GM19351 (cell line): Measurements from ENCODE around the gene CT55.
"Not testable (repeated sequence)": the region's sequence is repeated elsewhere in the genome, so short reads cannot be mapped to it uniquely, and the experiment has no call there.

ENCODE experiments used
- ATAC-seq: cut with Tn5 transposase; IDR thresholded peaks from one replicate; pipeline ENCODE4 v1.9.1; 2021; ENCODE audit warnings: mild to moderate bottlenecking, moderate library complexity; ENCODE audit not compliant: unreplicated experiment

The CT55 gene

DNA sequence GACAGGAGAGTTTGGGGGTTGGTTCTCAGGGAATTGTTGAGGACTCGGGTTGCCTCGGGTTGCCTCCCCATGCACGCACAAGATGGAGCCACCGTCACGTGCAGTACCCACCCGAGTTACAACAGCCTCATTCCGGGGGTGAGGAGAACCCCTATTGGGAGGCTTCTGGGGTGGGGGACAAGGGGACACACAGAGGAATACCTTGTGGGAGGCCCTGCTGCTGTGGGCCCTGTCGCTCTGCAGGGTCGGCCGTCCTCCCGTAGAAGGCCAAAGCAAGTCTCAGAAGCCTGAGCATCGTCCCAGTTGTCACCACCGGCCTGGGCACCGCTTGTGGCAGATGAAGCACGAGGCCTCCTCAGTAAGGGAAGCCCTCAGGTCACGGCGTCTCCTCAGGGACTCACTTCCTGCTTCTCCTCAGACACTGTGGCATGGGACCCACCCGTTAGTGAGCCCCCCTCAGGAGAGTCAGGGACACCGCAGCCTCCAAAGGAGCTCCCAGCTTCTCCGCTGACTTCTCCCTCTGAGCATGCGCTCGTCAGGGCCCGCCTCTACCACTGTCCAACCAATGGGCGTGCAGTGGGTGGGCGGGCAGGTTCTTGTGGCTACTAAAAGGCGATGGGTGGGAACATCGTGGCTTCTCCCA is at the start of gene CT55:
Gene CT55, minus strand, starts transcription at position 522 of the 643 bp plus-strand sequence. Its CDS starts 227 bp downstream, at position 295.
- ATAC-seq = no peak

DNA sequence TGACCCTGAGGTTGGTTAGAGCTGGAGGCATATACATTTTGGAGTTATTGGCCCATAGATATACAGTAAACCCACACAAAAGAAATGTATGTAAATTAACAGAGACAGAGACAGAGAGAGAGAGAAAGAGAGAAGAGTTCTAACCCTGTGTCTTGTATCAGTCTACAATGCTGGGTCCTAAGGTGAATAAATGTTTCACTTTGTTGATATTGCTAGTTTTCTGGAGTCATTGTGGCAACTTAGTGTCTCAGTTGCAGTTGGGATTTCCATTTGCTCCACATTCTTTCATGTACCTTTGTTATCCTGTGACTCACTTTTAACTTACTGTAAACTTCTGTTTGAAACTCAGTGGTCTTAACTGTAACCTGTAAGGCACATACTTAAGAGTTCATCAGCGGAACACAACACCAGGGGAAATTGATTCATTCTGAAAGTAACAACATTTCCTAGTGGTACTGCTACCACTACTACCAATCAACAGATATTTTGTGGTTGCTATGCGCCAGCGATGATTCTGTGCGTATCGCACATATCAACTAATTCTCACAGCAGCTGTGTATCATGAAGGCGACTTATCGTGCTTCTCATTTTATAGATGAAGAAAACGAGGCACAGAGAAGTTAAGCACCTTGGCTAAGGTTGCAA is 42.1 kb upstream of the CT55 start:
- peak; percentile 47 for ATAC-seq

DNA sequence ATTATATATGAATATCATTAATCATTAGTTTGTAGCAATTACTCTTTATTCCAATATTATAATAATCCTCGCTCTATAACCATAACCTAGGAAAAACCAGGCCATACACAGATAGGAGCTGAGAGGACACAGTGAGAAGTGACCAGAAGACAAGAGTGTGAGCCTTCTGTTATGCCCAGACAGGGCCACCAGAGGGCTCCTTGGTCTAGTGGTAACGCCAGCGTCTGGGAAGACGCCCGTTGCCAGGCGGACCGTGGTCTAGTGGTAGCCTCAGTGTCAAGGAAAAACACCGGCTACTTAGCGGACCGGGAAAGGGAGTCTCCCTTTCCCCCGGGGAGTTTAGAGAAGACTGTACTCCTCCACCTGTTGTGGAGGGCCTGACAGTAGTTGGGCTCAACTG is 35.2 kb upstream of the CT55 start:
- not testable (repeated sequence) for ATAC-seq

DNA sequence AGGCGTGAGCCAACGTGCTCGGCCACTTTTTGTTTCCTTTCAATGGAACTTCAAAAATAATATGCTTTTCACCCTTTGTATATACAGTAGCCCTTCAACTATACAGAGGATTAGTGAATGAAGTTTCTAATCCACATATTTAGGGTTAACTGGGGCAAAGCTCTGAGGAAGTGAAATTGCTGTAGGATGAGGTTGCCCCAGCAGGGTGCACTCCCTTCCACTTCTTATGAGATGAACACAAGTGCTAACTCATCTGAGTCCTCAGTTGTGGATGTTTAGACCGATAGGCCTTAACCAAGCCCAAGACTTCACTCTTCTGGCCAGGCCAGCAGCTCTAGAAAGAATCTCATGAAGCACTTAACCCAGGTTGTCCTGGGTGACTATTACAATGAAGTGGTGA is 29.1 kb upstream of the CT55 start:
- ATAC-seq = no peak

DNA sequence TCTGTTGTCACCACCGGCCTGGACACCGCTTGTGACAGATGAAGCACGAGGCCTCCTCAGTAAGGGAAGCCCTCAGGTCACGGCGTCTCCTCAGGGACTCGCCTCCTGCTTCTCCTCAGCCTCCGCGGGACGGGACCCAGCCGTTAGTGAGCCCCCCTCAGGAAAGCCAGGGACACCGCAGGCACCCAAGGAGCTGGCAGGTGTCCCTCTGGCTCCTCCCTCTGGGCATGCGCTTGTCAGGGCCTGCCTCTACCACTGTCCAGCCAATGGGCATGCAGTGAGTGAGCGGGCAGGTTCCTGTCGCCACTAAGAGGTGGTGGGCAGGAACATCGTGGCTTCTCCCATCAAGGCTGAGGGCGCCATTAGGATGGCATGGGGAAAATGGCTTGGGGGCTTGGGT is 23.5 kb upstream of the CT55 start:
- ATAC-seq = no peak

DNA sequence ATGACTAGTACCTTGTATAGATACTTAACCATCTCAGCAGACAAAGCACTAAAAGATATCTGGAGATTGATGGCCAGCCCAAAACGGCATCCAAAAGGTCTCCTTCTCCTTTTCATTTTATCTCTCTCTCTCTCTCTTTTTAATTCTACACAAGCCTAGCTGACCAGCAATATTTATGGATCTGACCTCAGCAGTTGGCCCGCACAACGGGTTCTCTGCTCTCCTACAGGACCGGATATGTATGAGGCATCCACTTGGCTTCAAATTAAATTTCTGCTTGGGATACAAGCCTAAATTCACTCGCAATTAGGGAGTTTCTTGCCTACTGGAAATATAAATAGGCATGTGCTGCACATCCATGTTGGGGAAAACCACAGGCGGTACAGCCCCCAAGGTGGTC is 22.5 kb upstream of the CT55 start:
- ATAC-seq = no peak

DNA sequence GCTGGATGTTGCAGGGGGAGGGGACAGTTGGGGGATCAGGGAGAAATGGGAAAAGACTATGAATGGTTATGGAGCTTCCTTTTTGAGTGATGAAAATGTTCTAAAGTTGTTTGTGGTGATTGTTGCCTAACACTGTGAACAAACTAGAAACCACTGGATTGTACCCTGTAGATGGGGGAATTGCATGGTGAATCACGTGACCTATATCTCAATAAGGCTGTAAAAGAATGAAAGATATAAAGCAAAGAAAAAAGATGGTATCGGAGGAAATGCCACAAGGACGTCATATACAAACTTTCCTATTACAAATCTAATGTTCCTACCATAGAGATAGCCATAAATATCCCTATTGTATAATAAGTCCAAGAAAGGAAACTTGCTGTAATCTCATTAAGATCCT is 20.6 kb upstream of the CT55 start:
- ATAC-seq = no peak

GRCh38 chrX:135185795-135186443 is 14.7 kb upstream of the CT55 start:
- peak; percentile 99 for ATAC-seq

DNA sequence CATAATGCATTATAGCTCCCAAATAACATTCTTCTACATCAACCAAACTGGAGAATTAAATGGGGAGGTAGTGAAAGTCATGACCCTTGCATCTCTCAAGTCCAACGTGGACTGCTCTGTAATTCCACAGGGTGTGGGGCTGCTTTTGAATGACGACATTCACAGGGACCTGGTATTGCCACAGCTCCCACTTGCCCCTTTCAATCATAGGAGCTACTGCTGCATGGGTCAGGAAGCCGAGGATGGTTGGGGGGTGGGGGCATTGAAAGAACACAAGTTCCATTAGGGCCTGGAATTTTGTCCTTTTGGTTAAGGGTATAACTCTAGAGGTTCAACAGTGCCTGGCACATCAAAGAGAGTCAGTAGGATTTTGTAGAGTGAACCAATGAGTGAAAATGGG is 7.4 kb upstream of the CT55 start:
- no peak for ATAC-seq

DNA sequence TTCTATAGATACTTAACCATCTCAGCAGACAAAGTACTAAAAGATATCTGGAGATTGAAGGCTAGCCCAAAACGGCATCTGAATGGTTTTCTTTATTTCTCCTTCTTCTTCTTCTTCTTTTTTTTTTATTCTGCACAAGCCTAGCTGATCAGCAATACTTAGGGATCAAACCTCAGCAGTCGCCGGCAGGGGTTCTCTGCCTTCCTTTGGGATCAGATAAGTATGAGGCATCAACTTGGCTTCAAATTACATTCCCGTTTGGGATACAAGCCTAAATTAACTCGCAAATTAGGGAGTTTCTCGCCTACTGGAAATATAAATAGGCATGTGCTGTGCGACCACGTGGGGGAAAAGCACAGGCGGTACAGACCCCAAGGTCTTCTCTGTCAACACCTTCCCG is 730 bp downstream of the CT55 start:
- ATAC-seq = no peak

- not testable (repeated sequence) for ATAC-seq
These were observed 1.7 kb downstream of the CT55 start for GRCh38 chrX:135169534-135169933.

DNA sequence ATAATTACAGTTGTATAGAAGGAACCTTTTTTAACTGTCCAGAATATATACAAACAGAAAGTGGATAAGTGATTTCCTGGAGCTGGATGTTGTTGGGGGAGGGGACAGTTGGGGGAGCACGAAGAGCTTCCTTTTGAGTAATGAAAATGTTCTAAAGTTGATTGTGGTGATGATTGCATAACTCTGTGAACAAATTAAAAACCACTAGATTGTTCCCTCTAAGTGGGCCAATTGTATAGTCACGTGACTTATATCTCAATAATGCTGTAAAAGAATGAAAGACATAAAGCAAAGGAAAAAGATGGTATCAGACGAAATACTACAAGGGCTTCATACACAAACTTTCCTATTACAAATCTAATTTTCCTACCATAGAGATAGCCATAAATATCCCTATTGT is 2.7 kb downstream of the CT55 start:
- ATAC-seq = no peak

DNA sequence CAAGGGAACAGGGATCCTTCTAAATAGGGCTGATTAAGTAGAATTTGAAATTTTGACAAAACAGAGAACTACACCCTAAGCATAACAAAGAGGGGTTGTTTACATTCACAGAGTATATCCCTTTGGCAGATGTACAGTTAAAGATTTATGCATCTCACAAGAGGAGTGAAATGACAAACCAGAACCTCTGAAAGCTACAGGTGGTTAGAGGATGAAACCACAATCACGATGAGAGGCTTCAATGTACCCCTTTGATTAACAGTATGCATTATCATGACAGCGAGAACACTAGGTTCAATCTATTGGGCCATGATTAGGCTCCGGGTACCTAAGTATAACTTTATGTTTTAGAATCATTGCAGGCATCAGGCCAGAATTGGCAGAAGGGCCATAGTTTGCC is 16.5 kb downstream of the CT55 start:
- not testable (repeated sequence) for ATAC-seq

GRCh38 chrX:135126145-135126544 is 45.1 kb downstream of the CT55 start:
- ATAC-seq = not testable (repeated sequence)

DNA sequence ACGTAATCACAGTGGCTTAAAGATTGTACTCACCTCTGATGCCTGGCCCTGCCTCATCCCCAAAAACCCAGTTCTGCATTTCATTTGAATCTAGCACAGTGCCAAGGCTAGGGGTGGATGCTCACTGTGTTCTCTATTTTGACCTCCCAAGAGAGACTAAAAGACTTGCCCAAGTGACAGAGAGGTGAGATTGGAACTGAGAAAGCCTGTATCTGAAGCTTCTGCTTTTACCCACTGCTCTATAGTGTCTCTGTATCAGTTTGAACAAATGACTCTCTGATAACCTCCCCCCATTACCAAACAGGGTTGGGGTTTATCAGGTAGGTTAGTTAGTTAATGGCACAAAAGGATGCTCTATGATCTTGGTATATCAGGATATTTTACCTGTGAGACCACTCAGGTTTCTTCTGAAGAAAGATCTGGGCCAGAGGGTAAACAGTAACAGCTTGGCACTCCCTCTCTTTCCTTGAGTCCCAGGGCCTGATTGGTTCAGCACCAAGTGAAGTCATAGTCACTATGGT is 51.1 kb downstream of the CT55 start, which contains the start of gene ETDB:
Gene ETDB, minus strand, starts transcription at position 471 of the 521 bp plus-strand sequence. CDS start 1,265 bp downstream, outside the sequence.
- not testable (repeated sequence) for ATAC-seq

DNA sequence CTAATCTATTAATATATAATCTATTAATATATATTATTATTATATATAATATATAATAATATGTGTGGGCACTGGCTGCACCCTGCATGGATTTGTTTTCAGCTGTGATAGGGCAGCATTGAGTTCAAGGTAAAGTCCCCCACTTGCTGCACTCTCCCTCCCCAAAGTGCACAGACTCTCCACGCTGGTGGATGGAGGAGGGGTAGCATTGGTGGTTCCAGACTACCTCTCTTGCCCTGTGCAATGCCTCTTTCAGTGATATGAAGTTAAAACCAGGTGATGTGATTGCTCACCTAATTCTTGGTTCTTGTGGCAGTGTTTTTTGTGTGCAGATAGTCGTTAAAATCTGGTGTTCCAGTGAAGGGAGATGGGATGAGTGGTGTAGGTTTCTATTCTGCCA is 55.1 kb downstream of the CT55 start:
- not testable (repeated sequence) for ATAC-seq

DNA sequence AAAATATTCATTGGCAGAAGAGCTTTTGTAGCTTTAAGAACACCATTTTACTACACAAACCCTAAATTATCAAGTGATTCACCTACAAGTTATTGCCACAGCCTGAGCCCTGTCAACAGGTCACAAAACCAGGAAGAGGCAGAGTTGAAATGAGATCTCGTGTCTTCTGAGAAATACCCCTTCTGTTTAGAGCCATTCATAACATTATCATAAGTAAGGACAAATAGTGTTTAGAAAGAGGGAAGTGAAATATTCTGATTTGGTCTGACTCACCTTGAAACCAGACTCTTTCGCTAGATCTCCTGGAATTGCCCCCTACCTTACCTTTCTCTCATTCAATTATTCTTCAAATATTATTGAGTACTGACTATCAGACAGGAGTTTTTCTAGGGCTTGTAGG is 56.8 kb downstream of the CT55 start:
- peak; percentile 97 for ATAC-seq

GRCh38 chrX:135112743-135113142 is 58.5 kb downstream of the CT55 start:
- no peak for ATAC-seq

GRCh38 chrX:135112096-135112729 is 59.0 kb downstream of the CT55 start:
- peak; percentile 56 for ATAC-seq

DNA sequence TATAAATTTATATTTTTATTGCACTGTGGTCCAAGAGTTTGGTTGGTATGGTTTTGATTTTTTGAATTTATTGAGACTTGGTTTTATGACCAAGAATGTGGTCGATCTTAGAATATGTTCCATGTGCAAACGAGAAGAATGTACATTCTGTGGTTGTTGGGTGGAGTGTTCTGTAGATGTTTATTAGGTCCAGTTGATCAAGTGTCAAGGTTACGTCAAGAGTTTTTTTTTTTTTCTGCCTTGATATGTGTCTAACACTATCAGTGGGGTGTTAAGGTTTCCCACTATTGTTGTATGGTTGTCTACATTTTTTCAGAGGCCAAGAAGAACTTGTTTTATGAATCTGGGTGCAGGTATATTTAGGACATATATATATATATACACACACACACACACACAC is 61.6 kb downstream of the CT55 start:
- ATAC-seq = no peak
